ENCODE results near the gene ABCF1.

Gene ABCF1

DNA sequence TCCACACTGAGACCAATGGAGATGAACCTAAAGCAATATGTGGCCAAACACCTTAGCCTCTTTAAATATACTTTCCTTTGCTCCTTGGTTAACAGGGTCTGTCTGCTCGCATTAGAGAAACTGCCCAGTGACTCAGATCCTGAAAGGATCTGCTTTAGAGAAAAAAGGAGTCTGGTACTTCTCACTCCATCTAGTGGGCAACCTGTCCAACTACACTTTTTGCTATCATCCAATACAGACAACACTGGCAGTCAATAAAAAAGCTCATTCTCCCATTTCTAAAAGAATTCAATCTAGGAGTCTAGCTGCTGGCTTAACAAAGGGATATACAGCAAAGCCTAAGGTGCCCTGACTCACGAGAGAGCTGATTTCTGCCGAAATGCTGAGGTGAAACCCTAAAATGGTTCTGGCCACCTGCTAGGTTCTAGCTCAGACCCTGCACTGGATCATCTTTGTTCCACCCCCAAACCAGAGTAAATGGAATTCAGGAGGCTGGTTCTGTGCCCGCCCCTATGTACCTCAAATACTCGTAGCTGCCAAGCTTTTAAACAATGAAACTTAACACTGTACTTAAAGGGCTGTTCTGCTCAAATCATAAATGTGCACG, 26.5 kb upstream of the ABCF1 start:
- no peaks in the 10 kb centered on the region for H3K4me1 ChIP-seq (ENCODE audit: insufficient read depth, low read length)
- H3K27me3 ChIP-seq (ENCODE audit: insufficient read depth, low read length), result no peaks in the 10 kb centered on the region
- H3K9me3 ChIP-seq (ENCODE audit: insufficient read depth, low read depth, low read length), result no peaks in the 10 kb centered on the region
- H3K36me3 ChIP-seq (ENCODE audit: insufficient read depth, low read length), result peaks cover 38% of the 10 kb centered on the region
- H3K9ac ChIP-seq (ENCODE audit: low read depth, low read length), result no peak overlapping the region
- H3K27ac ChIP-seq (ENCODE audit: low read depth, low read length), result no peak overlapping the region
- no peak overlapping the region for H3K4me3 ChIP-seq (ENCODE audit: low read length)
- WGBS, result 59% methylated on average over 6 of the region's 6 CpGs

DNA sequence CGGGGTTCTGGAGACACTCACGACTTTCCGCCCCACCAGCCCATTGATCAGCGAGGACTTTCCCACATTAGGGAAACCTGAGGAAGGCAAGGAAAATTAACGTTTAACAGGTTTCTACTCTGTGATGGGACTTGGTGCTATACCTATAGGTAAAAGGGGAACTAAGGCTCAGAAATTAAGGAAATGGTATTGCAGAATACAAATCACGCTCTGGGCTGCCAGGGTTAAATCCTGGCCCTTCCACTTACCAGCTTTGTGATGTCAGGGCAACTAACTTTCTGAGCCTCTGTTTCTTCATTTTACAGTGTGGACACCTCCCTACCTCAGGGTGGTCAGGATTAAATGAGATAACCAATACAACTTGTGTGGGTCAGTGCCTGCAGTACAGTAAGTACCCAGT, 23.8 kb upstream of the ABCF1 start:
- H3K9me3 ChIP-seq (ENCODE audit: insufficient read depth, low read depth, low read length), result no peaks in the 10 kb centered on the region
- no peak overlapping the region for H3K27ac ChIP-seq (ENCODE audit: low read depth, low read length)
- no peaks in the 10 kb centered on the region for H3K27me3 ChIP-seq (ENCODE audit: insufficient read depth, low read length)
- no peak overlapping the region for H3K9ac ChIP-seq (ENCODE audit: low read depth, low read length)
- no peak overlapping the region for H3K4me3 ChIP-seq (ENCODE audit: low read length)
- no peaks in the 10 kb centered on the region for H3K4me1 ChIP-seq (ENCODE audit: insufficient read depth, low read length)
- H3K36me3 ChIP-seq (ENCODE audit: insufficient read depth, low read length), result peaks cover 62% of the 10 kb centered on the region
- WGBS, result 95% methylated on average over 6 of the region's 6 CpGs

DNA sequence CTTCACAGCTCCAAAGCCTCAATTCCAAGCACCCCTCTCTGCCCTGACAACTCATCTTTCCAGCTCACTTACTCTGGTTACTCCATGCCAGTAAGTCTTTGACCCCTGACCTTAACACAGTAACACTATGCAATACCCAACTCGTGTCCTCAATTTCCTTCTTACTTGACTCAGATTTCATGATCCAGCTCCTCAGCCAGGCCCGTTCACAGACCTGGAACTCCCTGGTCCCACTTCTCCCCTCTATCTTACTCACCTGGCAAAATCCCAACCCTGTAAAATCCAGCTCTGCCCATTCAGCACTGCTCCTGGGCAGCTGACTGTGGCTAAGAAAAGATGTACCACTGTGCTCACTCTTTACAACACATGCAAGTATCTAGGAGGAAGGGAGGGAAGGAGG, 22.9 kb upstream of the ABCF1 start:
- H3K36me3 ChIP-seq (ENCODE audit: insufficient read depth, low read length), result peaks cover 71% of the 10 kb centered on the region
- H3K4me3 ChIP-seq (ENCODE audit: low read length), result no peak overlapping the region
- H3K4me1 ChIP-seq (ENCODE audit: insufficient read depth, low read length), result no peaks in the 10 kb centered on the region
- no peak overlapping the region for H3K9ac ChIP-seq (ENCODE audit: low read depth, low read length)
- no peaks in the 10 kb centered on the region for H3K9me3 ChIP-seq (ENCODE audit: insufficient read depth, low read depth, low read length)
- H3K27ac ChIP-seq (ENCODE audit: low read depth, low read length), result no peak overlapping the region
- WGBS, result 92% methylated on average over 2 of the region's 2 CpGs
- no peaks in the 10 kb centered on the region for H3K27me3 ChIP-seq (ENCODE audit: insufficient read depth, low read length)

DNA sequence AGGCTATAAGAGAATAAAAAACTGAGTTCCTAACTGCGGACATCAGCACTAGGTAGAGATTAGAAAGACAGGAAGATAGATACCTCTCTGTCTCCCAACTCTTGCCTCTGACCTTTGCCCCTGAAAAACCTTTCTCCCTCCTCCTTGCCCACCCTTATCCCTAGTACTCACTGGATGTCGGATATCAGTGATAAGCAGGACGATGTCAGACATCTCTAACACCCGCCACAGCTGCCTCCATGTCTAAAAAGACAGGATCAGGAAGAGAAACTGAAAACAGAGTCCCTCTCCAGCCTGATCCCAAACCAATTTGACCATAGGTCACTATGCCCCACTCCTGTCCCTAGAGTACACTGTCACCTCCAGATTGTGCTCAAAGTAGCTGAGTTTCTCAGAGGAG, 16.8 kb upstream of the ABCF1 start:
- Histone ChIP-seq H3K4me1 (ENCODE audit: insufficient read depth, low read length) (peaks cover 9% of the 10 kb centered on the region; the same call in 1 of the 2 replicates), H3K27me3 (ENCODE audit: insufficient read depth, low read length) (no peaks in the 10 kb centered on the region), H3K4me3 (ENCODE audit: low read length) (peak overlapping the region; percentile 81), H3K9ac (ENCODE audit: low read depth, low read length) (no peak overlapping the region), H3K9me3 (ENCODE audit: insufficient read depth, low read depth, low read length) (no peaks in the 10 kb centered on the region), H3K27ac (ENCODE audit: low read depth, low read length) (no peak overlapping the region), H3K36me3 (ENCODE audit: insufficient read depth, low read length) (peaks cover 58% of the 10 kb centered on the region)
- 92% methylated on average over 4 of the region's 4 CpGs for WGBS

DNA sequence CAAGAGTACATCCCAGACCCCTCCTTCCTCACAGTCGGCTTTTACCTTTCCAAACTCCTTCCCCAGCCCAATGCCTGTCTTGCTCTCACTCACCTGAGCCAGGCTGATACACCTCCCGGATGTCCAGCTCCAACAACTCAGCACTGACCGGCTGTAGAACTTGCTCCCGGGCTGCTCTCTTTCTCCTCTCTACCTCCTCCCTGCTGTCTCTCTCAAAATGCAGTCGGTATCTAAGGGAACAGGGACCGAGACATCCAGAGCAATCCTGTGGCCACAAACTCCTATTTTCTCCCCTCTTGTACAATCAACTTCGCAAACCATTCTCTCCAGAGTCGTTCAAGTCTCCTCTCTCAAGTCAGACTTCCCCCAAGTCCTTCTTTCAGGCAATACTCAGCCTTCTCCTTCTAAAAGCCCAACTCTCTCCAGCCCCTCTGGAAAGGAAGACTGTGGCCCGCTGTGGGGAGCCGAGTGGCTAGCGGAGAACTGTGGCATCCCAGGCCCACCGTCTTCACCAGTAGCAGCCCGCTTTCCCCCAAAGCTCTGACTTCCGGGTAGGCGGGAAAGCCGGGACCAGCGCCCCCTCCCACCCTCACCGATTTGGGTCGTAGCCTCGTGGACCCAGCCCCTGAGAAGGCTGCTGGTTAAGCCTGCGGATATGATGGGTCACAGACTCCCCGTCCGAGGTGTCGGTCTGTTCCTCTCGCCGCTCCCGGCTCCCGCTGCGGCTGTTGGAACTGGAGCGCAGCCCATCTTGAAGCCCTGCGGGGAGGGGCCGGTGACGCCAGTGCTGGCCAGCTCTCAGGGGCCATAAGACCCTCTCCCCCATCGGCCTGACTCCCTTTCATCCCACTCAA, 16.1 kb upstream of the ABCF1 start:
- Histone ChIP-seq H3K4me1 (ENCODE audit: insufficient read depth, low read length) (peaks cover 9% of the 10 kb centered on the region; the same call in 1 of the 2 replicates), H3K27me3 (ENCODE audit: insufficient read depth, low read length) (no peaks in the 10 kb centered on the region), H3K36me3 (ENCODE audit: insufficient read depth, low read length) (peaks cover 58% of the 10 kb centered on the region), H3K27ac (ENCODE audit: low read depth, low read length) (peak overlapping the region; percentile 99; the same call in 1 of the 2 replicates), H3K9me3 (ENCODE audit: insufficient read depth, low read depth, low read length) (no peaks in the 10 kb centered on the region), H3K9ac (ENCODE audit: low read depth, low read length) (peak overlapping the region; percentile 87), H3K4me3 (ENCODE audit: low read length) (peak overlapping the region; percentile 81)
- WGBS, result 11% methylated on average over 34 of the region's 34 CpGs

DNA sequence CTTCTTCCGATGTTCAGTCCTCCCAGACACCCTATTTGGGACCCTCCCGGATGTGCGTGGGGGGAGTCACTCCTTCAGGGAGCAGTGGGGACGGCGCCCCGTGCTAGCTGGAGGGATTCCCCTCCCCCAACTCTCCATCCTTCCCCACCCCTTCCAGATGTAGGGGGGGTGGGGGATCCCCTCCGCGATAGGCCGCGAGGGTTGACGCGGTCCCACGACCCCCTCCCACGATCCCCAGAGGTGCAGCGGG, 15.5 kb upstream of the ABCF1 start:
- no peaks in the 10 kb centered on the region for H3K9me3 ChIP-seq (ENCODE audit: insufficient read depth, low read depth, low read length)
- peaks cover 53% of the 10 kb centered on the region for H3K36me3 ChIP-seq (ENCODE audit: insufficient read depth, low read length)
- H3K27me3 ChIP-seq (ENCODE audit: insufficient read depth, low read length), result no peaks in the 10 kb centered on the region
- peak overlapping the region; percentile 87 for H3K9ac ChIP-seq (ENCODE audit: low read depth, low read length)
- peak overlapping the region; percentile 99 for H3K27ac ChIP-seq (ENCODE audit: low read depth, low read length)
- peak overlapping the region; percentile 81 for H3K4me3 ChIP-seq (ENCODE audit: low read length)
- peaks cover 9% of the 10 kb centered on the region; the same call in 1 of the 2 replicates for H3K4me1 ChIP-seq (ENCODE audit: insufficient read depth, low read length)
- 0% methylated on average over 12 of the region's 15 CpGs for WGBS

DNA sequence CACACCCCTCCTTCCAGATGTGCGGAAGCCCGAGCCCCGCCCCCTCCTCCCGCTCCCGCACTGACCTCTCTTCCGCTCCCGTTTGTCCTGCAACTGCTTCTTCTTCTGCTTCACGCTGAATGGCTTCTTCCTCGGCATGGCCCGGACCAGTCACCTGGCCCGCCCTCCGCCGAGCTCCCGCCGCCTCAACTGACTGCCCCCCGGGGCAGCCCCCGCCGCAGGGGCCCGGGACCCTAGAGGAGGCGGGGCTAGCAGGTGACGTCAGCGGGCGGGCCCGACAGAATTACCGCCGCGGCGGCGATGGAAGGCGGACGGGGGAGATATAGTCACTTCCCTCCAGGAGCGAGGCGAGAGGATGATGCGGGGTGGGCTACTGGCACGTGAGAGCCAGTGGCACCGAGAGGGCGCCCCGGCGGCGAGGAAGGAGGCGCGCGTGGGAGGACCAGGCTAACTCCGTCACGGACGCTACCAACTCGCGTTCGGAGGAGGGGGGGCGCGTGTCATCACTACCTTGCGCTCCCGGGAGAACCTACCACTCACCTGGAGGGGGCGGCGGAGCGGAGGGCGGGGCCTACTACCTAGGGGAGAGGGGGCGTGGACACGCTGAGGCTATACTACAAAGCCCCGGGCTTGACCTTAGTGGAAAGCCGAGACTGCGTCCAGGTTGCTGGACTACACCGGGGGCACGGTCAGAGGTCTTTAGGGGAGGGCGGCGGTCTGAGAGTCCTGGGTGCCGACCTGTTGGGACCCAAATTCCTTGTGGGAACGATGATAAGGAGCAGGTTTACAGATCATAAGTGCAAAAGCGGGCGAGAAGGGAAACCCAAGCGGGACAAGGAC, 15.0 kb upstream of the ABCF1 start, which contains the start of gene GNL1:
TSS of gene GNL1 (minus strand) at position 424 of the 840 bp plus-strand sequence. CDS start at position 138, 286 bp downstream.
- Histone ChIP-seq H3K4me1 (ENCODE audit: insufficient read depth, low read length) (peaks cover 9% of the 10 kb centered on the region; the same call in 1 of the 2 replicates), H3K27me3 (ENCODE audit: insufficient read depth, low read length) (no peaks in the 10 kb centered on the region), H3K9me3 (ENCODE audit: insufficient read depth, low read depth, low read length) (no peaks in the 10 kb centered on the region), H3K9ac (ENCODE audit: low read depth, low read length) (peak within 1 kb of the TSS; percentile 87), H3K27ac (ENCODE audit: low read depth, low read length) (peak within 1 kb of the TSS; percentile 99), H3K36me3 (ENCODE audit: insufficient read depth, low read length) (peaks cover 53% of the 10 kb centered on the region), H3K4me3 (ENCODE audit: low read length) (peak within 1 kb of the TSS; percentile 81)
- WGBS, result under 1% methylated on average over 71 of the region's 71 CpGs

DNA sequence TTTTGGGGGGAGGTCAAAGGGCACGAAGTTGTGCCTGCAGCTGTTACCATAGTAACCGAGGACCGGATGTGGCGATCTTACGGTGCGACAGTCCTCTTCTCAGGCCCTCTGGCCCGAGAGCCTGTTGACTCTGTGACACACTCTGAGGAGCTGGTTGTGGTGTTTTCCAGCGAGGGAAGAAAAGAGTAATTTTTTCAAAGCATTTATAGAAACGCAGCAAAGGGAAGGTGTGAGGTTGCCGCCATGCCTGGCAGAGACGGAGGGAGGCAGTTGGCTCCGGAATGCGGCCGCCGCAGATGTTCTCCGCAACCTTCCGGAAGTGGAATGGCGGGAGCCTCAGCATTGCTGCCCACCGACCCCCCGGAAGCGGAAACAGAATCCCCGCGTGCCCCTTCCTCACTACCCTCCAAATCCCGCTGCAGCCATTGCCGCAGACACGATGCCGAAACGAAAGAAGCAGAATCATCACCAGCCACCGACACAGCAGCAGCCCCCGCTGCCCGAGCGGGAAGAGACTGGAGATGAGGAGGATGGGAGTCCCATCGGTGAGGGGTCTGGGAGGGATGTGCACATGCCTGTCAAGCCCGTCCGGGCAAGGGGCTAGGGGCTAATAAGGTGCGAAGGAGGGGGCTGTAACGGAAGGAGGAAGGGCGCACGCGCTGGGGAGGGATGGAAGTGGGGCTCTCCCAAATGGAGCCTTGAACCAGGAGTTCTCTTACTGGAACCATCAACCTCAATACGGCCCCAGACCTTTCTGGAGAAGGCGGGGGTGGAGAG, 14.1 kb upstream of the ABCF1 start, which contains the start of gene PRR3:
TSS of gene PRR3 (plus strand) at position 390 of the 777 bp plus-strand sequence. CDS start at position 440, 50 bp downstream.
- Histone ChIP-seq H3K9ac (ENCODE audit: low read depth, low read length) (peak within 1 kb of the TSS; percentile 87), H3K4me1 (ENCODE audit: insufficient read depth, low read length) (peaks cover 9% of the 10 kb centered on the region; the same call in 1 of the 2 replicates), H3K27ac (ENCODE audit: low read depth, low read length) (peak within 1 kb of the TSS; percentile 99), H3K9me3 (ENCODE audit: insufficient read depth, low read depth, low read length) (no peaks in the 10 kb centered on the region), H3K4me3 (ENCODE audit: low read length) (peak within 1 kb of the TSS; percentile 81), H3K36me3 (ENCODE audit: insufficient read depth, low read length) (peaks cover 53% of the 10 kb centered on the region), H3K27me3 (ENCODE audit: insufficient read depth, low read length) (no peaks in the 10 kb centered on the region)
- under 1% methylated on average over 42 of the region's 42 CpGs for WGBS

DNA sequence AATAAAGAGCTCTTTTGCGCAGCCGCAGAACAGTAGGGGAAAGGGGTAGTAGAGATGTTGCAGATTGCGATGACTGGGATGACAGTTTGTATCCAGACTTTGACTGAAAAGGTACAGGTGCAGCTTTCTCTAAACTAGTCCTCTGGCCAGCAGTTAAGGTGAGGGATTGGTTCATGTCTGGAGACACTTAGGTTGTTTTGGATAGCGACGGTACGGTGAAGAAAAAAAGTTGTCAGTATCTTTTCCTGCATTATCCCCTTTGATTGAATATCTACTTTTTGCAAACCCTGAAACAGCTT, 13.6 kb upstream of the ABCF1 start:
- peak overlapping the region; percentile 81 for H3K4me3 ChIP-seq (ENCODE audit: low read length)
- no peaks in the 10 kb centered on the region for H3K27me3 ChIP-seq (ENCODE audit: insufficient read depth, low read length)
- 10% methylated on average over 6 of the region's 6 CpGs for WGBS
- peak overlapping the region; percentile 87 for H3K9ac ChIP-seq (ENCODE audit: low read depth, low read length)
- H3K4me1 ChIP-seq (ENCODE audit: insufficient read depth, low read length), result peaks cover 9% of the 10 kb centered on the region; the same call in 1 of the 2 replicates
- H3K9me3 ChIP-seq (ENCODE audit: insufficient read depth, low read depth, low read length), result no peaks in the 10 kb centered on the region
- peak overlapping the region; percentile 99 for H3K27ac ChIP-seq (ENCODE audit: low read depth, low read length)
- peaks cover 53% of the 10 kb centered on the region for H3K36me3 ChIP-seq (ENCODE audit: insufficient read depth, low read length)

DNA sequence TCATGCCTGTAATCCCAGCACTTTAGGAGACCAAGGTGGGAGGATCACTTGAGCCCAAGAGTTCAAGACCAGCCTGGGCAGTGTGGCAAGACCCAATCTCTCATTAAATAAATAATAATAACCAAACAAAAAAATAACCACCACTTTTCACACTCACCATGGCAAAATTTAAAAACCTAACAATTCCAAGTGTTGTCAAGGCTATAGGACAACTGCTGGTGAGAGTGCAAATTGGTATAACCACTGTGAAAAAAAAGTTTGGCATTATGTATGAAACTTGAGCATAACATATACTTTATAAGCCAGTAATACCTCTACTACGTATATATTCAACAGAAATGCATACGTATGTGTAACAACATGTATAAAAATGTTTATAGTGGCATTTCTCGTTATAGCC, 10.3 kb upstream of the ABCF1 start:
- WGBS, result no CpG with 5 or more reads among the region's 3 CpGs

More for the DNA sequence above, 10.3 kb upstream of the ABCF1 start:
- Histone ChIP-seq H3K36me3 (ENCODE audit: insufficient read depth, low read length) (peaks cover 43% of the 10 kb centered on the region), H3K9ac (ENCODE audit: low read depth, low read length) (no peak overlapping the region), H3K4me1 (ENCODE audit: insufficient read depth, low read length) (peaks cover 3% of the 10 kb centered on the region; the same call in 1 of the 2 replicates), H3K9me3 (ENCODE audit: insufficient read depth, low read depth, low read length) (no peaks in the 10 kb centered on the region), H3K27ac (ENCODE audit: low read depth, low read length) (no peak overlapping the region), H3K27me3 (ENCODE audit: insufficient read depth, low read length) (no peaks in the 10 kb centered on the region), H3K4me3 (ENCODE audit: low read length) (no peak overlapping the region)

Measured in HUES64 (cell line).